Measurements from ENCODE around the gene CSAD.
A peak's percentile ranks its signal among the peaks of the same experiment; 100 is the strongest.
"Not testable (repeated sequence)": the region's sequence is repeated elsewhere in the genome, so short reads cannot be mapped to it uniquely, and the experiment has no call there.

The CSAD gene

GRCh38 chr12:53176750-53177149 lies 4.0 kb downstream of the CSAD start:
- DNase-seq: no peak

GRCh38 chr12:53174881-53175491 lies 5.7 kb downstream of the CSAD start:
- peak; percentile 55 for DNase-seq

- no peak for DNase-seq
These were observed 7.5 kb downstream of the CSAD start for GRCh38 chr12:53173085-53173715.

GRCh38 chr12:53172352-53172751 lies 8.4 kb downstream of the CSAD start:
- DNase-seq: no peak

GRCh38 chr12:53171725-53172329 lies 8.9 kb downstream of the CSAD start:
- DNase-seq: peak; percentile 35

GRCh38 chr12:53170876-53171724 lies 9.6 kb downstream of the CSAD start:
- DNase-seq: no peak

- DNase-seq: no peak
These were observed 10.5 kb downstream of the CSAD start for GRCh38 chr12:53170215-53170614.

- DNase-seq: no peak
These were observed 11.1 kb downstream of the CSAD start for GRCh38 chr12:53169644-53170043.

- DNase-seq: no peak
These were observed 13.9 kb downstream of the CSAD start for GRCh38 chr12:53166837-53167236.

GRCh38 chr12:53163008-53163407 lies 17.7 kb downstream of the CSAD start:
- DNase-seq: not testable (repeated sequence)

- DNase-seq: no peak
These were observed 19.4 kb downstream of the CSAD start for GRCh38 chr12:53161119-53161911.

GRCh38 chr12:53160673-53161072 lies 20.1 kb downstream of the CSAD start:
- no peak for DNase-seq

- DNase-seq: no peak
These were observed 20.7 kb downstream of the CSAD start for GRCh38 chr12:53160000-53160399.

- peak; percentile 88 for DNase-seq
These were observed 21.4 kb downstream of the CSAD start for GRCh38 chr12:53159195-53159839.

GRCh38 chr12:53152390-53152789 lies 28.3 kb downstream of the CSAD start:
- DNase-seq: no peak

- no peak for DNase-seq
These were observed 29.7 kb downstream of the CSAD start for GRCh38 chr12:53151039-53151438.

- no peak for DNase-seq
These were observed 33.1 kb downstream of the CSAD start for GRCh38 chr12:53147653-53148052.

- DNase-seq: no peak
These were observed 33.5 kb downstream of the CSAD start for GRCh38 chr12:53147181-53147580.

- DNase-seq: no peak
These were observed 35.1 kb downstream of the CSAD start for GRCh38 chr12:53145383-53146260.

GRCh38 chr12:53143355-53143754 lies 37.4 kb downstream of the CSAD start:
- DNase-seq: no peak

GRCh38 chr12:53133722-53134121 lies 47.0 kb downstream of the CSAD start:
- no peak for DNase-seq
